DMS114 treated with DMSO at 0.1 percent for 48 hours (cell line): Measurements from ENCODE around the gene SLC2A4.

Experiments
- DNase-seq: peaks from one replicate; lab custom pipeline; 2025; ENCODE audit not compliant: unreplicated experiment; lab: John Stamatoyannopoulos, UW

SLC2A4 gene

GRCh38 chr17:7263801-7264078, 17.8 kb upstream of the SLC2A4 start:
- DNase-seq = no peak

- no peak for DNase-seq
These were observed 14.7 kb upstream of the SLC2A4 start for GRCh38 chr17:7266784-7267183.

- no peak for DNase-seq
These were observed 2.1 kb upstream of the SLC2A4 start for GRCh38 chr17:7279448-7279847.

DNA sequence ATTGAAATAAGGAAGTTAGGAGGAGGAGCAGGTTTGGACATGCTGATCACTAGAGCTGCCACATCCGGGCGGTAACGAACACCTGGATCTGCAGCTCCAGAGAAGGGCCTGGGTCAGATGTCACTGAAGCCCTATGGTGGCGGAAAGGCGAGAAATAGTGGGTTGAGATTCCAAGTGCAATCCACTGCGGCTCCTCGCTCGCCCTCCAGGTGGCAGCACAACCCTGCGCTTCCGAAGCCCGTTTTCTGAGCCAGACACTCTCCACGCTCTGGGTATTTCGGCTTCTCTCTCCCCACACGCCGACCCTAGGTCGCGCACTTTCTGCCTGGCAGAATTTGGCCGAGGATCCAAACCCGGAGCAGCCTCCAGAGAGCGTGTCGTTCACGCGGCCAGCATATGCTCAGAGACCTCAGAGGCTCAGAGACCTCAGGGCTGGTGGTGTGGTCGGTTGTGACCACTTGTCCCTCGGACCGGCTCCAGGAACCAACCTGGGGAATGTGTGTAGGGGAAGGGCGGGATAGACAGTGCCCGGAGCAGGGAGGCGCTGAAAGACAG, 922 bp upstream of the SLC2A4 start:
- DNase-seq = peak; percentile 76

- DNase-seq = no peak
These were observed 634 bp downstream of the SLC2A4 start for GRCh38 chr17:7281953-7282751.

GRCh38 chr17:7282752-7283321, 1.3 kb downstream of the SLC2A4 start:
- DNase-seq = no peak

DNA sequence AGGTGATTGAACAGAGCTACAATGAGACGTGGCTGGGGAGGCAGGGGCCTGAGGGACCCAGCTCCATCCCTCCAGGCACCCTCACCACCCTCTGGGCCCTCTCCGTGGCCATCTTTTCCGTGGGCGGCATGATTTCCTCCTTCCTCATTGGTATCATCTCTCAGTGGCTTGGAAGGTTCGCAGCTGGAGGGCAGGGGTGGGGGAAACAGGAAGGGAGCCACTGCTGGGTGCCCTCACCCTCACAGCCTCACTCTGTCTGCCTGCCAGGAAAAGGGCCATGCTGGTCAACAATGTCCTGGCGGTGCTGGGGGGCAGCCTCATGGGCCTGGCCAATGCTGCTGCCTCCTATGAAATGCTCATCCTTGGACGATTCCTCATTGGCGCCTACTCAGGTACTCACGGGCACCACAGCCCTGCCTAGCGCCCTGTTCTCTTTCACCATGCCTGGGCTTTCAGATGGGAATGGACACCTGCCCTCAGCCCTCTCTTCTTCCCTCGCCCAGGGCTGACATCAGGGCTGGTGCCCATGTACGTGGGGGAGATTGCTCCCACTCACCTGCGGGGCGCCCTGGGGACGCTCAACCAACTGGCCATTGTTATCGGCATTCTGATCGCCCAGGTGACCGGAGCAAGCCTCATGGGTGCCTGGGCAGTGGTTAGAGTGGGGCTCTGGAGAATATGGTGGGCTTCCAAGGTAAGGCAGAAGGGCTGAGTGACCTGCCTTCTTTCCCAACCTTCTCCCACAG, 2.1 kb downstream of the SLC2A4 start:
- DNase-seq = no peak

DNA sequence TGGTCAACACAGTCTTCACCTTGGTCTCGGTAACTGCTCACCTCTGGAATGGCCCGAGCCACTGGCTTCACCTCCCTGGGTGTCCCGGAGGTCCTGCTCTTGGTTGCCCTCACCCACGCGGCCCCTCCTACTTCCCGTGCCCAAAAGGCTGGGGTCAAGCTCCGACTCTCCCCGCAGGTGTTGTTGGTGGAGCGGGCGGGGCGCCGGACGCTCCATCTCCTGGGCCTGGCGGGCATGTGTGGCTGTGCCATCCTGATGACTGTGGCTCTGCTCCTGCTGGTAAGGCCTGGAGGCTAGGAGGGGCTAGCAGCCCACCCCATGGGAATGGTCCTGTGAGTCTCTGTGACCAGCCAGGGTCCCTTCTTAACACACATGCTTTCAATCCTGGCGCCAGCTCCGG, 3.4 kb downstream of the SLC2A4 start:
- DNase-seq = no peak

DNA sequence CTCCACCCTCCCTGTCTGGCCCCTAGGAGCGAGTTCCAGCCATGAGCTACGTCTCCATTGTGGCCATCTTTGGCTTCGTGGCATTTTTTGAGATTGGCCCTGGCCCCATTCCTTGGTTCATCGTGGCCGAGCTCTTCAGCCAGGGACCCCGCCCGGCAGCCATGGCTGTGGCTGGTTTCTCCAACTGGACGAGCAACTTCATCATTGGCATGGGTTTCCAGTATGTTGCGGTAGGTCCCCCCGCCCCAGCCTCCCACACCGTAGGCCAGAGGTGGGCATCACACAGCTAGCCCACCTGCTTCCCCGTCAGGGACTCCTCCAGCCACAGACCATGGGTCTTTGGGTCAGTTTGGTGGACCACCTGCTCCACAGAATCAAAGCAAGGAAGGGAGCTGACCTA, 4.2 kb downstream of the SLC2A4 start:
- DNase-seq = no peak

- DNase-seq = no peak
These were observed 7.9 kb downstream of the SLC2A4 start for GRCh38 chr17:7289256-7290032.

GRCh38 chr17:7290166-7290565, 8.6 kb downstream of the SLC2A4 start:
- DNase-seq = no peak

DNA sequence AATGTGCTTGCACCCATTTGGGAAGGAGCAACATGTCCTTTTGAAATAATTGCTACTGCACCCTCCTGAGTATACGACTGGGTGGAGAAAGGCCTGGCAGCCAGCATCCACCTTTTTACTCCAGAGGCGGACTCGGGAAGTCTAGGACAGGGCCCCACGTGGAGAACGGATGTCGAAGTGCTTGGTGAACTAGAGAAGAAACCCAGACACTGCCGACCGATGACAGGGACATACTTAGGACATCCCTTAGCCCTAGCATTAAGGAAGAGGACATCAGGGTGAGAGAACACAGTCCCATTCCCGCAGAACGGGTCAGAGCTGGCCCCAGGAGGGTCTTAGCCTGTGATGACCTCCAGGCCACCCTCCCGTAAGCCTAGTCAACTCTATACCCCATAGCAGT, 9.2 kb downstream of the SLC2A4 start:
- no peak for DNase-seq

GRCh38 chr17:7292194-7292593, 10.7 kb downstream of the SLC2A4 start:
- DNase-seq = no peak

DNA sequence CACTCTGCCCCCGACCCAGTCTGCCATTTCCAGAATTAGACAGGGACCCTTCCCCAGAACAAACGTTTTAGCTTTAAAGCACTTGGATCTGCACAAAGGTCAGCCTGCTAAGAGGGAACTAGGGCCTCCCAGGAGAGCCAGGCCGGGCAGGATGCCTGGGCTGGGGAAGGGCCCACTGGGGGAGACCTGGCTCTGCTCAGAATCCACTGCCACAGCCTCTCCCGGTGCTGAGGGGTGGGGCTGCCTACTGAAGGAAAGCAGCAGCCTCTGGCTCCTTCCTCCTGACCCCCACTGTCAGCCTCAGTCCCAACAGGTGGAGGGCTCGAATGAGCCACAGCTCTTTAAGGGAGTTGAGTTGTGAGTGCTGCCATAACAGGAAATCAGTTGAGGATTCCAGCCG, 11.2 kb downstream of the SLC2A4 start:
- DNase-seq = no peak

- no peak for DNase-seq
These were observed 11.6 kb downstream of the SLC2A4 start for GRCh38 chr17:7293159-7293558.

- no peak for DNase-seq
These were observed 12.5 kb downstream of the SLC2A4 start for GRCh38 chr17:7293816-7294613.

DNA sequence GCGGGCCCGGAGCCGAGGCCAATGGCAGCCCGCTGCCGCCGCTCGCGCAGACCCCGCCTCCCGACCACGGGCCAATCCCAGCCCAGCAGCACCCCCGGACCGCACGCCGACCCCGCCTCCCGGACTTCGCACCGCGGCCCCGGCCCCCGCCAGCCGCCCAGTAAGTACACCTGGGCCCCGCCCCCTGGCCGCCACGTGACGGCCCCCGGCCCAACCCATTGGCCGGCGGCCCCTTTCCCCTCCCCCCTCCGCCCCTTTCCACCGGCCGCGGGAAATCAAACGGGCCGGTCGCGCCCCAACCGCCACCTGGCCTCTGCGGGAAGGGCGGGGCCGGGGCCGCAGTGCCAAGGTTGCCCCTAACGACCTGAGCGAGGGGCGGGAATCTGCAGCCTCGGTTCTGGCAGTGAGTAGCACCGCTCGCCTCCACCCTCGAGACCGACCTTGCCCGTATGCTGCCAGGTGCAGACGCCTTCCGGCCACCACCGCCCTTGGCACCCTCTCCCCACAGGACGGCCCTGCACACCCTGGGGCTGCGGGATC, 13.2 kb downstream of the SLC2A4 start, which contains the start of gene YBX2:
TSS of gene YBX2 (minus strand) at position 26 of the 540 bp plus-strand sequence. CDS start 139 bp downstream, outside the sequence.
- DNase-seq = peak; percentile 70

GRCh38 chr17:7295230-7296180, 14.0 kb downstream of the SLC2A4 start:
- no peak for DNase-seq
